Measurements from ENCODE around the gene STMND1. TPM values are rescaled to one million over a fixed set of nuclear protein-coding genes. Genes with fewer than 3 reads are reported as not detected.

STMND1 gene
- total RNA-seq (2022; extraction: Qiagen RNA extraction): not detected in 5 replicates

DNA sequence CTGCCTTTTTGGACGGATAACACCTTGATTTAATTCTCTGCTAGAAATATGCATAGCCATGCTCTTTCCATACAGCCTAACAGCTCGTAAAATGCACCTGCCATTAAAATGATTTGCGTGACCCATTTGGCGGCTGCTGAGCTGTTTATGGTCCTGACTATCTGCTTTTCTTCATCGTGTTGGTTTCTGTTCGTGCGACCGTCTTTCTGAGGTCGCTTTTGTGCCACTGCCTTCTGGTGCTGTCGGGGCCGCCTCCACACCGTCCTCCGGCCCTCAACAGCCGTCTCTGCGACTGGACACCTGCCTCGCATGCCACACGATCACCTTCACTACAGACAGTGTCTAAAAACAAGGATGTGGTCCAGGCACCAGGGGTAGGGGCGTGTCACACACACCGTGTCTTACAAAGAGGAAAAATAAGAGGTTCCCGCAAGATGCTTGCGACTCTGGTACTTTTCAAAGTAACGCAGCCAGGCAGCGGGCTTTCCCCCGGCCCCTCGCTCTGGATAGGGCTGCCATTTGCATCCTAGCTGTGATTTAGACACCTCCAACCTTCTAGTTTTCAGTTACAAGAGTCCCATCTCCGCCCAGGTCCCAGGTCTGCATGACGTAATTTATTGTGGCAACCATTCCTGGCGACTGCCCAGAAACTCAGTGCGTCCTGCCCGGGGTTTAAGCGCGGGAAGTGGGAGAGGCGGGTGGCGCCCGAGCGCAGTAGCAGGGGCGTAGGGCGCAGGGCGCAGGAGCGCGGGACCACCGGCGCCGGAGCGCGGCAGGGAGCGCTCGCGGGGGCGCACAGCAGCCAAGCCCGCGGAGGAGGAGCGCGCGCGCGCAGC is at the start of gene STMND1:
TSS of gene STMND1 (plus strand) at position 629 of the 836 bp plus-strand sequence. CDS start 208 bp downstream, outside the sequence.

Other genes with a start within 250 kb of the STMND1 start
- 8.3 to 11.2 TPM (median 9.7 TPM) in 5 replicates for gene RBM24, start 179.3 kb downstream of the STMND1 start, total RNA-seq (2022; extraction: Qiagen RNA extraction)

Data from A549 treated with CORT108297 at 1 μM for 4 hours (cell line).